Keratinocyte (primary cell): ENCODE results near the gene MAP3K20.

Source experiments
- EZH2 ChIP-seq: IDR thresholded peaks from one replicate; pipeline ENCODE4 v1.6.1; 2012; ENCODE audit warnings: inconsistent platforms, mild to moderate bottlenecking, low read length, moderate library complexity
- TF ChIP-seq, protein P1 (sequence below), 3 experiments: IDR thresholded peaks in 1 of 3; conservative IDR thresholded peaks in 1 of 3; optimal IDR thresholded peaks in 1 of 3; 2 replicates in 2 of 3; 3 replicates in 1 of 3; pipeline versions ENCODE3 to v1.5.1; 2011; ENCODE audit warnings: low read length in 3 of 3, mild to moderate bottlenecking in 3 of 3, moderate library complexity in 2 of 3, control low read depth in 1 of 3, inconsistent platforms in 1 of 3; ENCODE audit not compliant: insufficient read depth in 2 of 3; ENCODE audit errors: extremely low read depth in 1 of 3

DNA sequence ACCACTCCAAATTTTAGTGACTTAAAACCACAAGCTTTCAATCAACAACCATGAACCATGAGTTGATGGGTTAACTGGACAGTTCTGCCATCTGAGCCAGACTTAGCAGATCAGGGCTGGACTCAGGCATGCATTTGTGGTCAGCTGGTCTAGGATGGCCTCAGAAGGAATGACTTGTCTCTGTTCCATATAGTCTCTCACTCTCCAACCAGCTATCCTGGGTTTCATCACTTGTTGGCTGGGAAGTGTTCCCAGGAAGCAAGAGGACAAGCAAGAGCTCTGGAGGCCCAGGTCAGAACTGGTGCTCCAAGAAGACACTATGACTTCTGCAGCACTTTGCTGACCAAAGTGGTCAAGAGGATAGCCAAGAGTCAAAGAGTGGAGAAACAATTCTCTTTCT is 17.5 kb upstream of the MAP3K20 start:
- TF ChIP-seq, protein P1, sequence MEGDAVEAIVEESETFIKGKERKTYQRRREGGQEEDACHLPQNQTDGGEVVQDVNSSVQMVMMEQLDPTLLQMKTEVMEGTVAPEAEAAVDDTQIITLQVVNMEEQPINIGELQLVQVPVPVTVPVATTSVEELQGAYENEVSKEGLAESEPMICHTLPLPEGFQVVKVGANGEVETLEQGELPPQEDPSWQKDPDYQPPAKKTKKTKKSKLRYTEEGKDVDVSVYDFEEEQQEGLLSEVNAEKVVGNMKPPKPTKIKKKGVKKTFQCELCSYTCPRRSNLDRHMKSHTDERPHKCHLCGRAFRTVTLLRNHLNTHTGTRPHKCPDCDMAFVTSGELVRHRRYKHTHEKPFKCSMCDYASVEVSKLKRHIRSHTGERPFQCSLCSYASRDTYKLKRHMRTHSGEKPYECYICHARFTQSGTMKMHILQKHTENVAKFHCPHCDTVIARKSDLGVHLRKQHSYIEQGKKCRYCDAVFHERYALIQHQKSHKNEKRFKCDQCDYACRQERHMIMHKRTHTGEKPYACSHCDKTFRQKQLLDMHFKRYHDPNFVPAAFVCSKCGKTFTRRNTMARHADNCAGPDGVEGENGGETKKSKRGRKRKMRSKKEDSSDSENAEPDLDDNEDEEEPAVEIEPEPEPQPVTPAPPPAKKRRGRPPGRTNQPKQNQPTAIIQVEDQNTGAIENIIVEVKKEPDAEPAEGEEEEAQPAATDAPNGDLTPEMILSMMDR (optimal IDR thresholded peaks at IDR 0.05 in 1 of 3, IDR thresholded peaks at IDR 0.05 in 1 of 3, conservative IDR thresholded peaks at IDR 0.05 in 1 of 3; ENCODE audit: extremely low read depth in 1 of 3, insufficient read depth in 2 of 3, low read length in 3 of 3) = no peak
- no peak for TF ChIP-seq EZH2
